Breast epithelium (tissue), 3 donors: Measurements from ENCODE around the gene PRPH.
"Not testable (repeated sequence)": the region's sequence is repeated elsewhere in the genome, so short reads cannot be mapped to it uniquely, and the experiment has no call there.

ENCODE experiments used
- POLR2A ChIP-seq: fragments of 450-650 bp; IDR thresholded peaks from one replicate; pipeline ENCODE4 v1.6.1; 2016; ENCODE audit warnings: antibody characterized with exemption, mild to moderate bottlenecking, moderate library complexity
- POLR2AphosphoS5 ChIP-seq, 3 donors: sonication (generic); formaldehyde crosslinking; IDR thresholded peaks; one replicate each; pipeline ENCODE4 v1.6.1; 2017; ENCODE audit warnings: antibody characterized with exemption in 3 of 3
- TF ChIP-seq, protein P1 (sequence below), 3 donors: fragments of 450-650 bp; IDR thresholded peaks; one replicate each; pipeline ENCODE4 v1.5.1; 2016 to 2017; ENCODE audit warnings: antibody characterized with exemption in 3 of 3, mild to moderate bottlenecking in 3 of 3, moderate library complexity in 3 of 3

DNA sequence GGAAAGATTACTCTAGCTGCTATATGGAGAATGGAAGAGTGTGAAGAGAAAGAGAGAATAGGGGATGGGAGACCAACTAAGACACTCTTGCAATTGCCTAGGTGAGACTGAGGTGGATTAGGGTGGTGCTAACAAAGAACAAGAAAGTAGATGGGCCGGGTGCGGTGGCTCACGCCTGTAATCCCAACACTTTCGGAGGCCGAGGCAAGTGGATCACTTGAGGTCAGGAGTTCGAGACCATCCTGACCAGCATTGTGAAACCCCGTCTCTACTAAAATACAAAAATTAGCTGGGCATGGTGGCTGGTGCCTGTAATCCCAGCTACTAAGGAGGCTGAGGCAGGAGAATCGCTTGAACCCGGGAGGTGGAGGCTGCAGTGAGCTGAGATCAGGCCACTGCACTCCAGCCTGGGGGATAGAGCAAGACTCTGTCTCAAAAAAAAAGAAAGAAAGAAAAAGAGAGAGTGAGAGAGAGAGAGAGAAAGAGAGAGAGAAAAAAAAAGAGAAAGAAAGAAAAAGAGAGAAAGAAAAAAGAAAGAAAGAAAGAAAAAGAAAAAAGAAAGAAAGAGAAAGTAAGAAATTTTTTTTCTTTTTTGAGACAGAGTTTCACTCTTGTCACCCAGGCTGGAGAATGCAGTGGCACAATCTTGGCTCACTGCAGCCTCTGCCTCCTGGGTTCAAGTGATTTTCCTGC lies 25.6 kb downstream of the PRPH start:
- TF ChIP-seq, protein P1, sequence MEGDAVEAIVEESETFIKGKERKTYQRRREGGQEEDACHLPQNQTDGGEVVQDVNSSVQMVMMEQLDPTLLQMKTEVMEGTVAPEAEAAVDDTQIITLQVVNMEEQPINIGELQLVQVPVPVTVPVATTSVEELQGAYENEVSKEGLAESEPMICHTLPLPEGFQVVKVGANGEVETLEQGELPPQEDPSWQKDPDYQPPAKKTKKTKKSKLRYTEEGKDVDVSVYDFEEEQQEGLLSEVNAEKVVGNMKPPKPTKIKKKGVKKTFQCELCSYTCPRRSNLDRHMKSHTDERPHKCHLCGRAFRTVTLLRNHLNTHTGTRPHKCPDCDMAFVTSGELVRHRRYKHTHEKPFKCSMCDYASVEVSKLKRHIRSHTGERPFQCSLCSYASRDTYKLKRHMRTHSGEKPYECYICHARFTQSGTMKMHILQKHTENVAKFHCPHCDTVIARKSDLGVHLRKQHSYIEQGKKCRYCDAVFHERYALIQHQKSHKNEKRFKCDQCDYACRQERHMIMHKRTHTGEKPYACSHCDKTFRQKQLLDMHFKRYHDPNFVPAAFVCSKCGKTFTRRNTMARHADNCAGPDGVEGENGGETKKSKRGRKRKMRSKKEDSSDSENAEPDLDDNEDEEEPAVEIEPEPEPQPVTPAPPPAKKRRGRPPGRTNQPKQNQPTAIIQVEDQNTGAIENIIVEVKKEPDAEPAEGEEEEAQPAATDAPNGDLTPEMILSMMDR (IDR thresholded peaks at IDR 0.05), result not testable (repeated sequence)
- not testable (repeated sequence) for TF ChIP-seq POLR2A; POLR2AphosphoS5 (IDR thresholded peaks at IDR 0.05)
